Left lung (tissue), 10 donors: ENCODE measurements around the gene CCDC40. TPM values are rescaled to one million over a fixed set of nuclear protein-coding genes. Genes with fewer than 3 reads are reported as not detected.
"Not testable (repeated sequence)": the region's sequence is repeated elsewhere in the genome, so short reads cannot be mapped to it uniquely, and the experiment has no call there.

Experiments
- ATAC-seq: fragments of 200-7000 bp; cut with Tn5 transposase; one replicate; pipeline ENCODE4 v1.9.1; 2020; ENCODE audit warnings: moderate library complexity
- DNase-seq, 4 donors: peaks; one replicate each; pipeline ENCODE4 v3.0.0-alpha.2; 2013 to 2020
- H3K27ac ChIP-seq, 2 donors: fragments of 200-600 bp; sonication (generic) in 1 of 2; one replicate each; pipeline versions ENCODE4 v1.5.0 to v1.8.0; 2020 to 2021
- H3K27me3 ChIP-seq, 2 donors: fragments of 200-600 bp; sonication (generic) in 1 of 2; one replicate each; pipeline versions ENCODE4 v1.5.0 to v1.8.0; 2020 to 2021
- H3K36me3 ChIP-seq, 2 donors: fragments of 200-600 bp; sonication (generic) in 1 of 2; one replicate each; pipeline versions ENCODE4 v1.5.0 to v1.8.0; 2020 to 2021
- H3K4me1 ChIP-seq, 2 donors: fragments of 200-600 bp; one replicate each; pipeline ENCODE4 v1.8.0; 2021
- H3K4me3 ChIP-seq, 2 donors: fragments of 200-600 bp; sonication (generic) in 1 of 2; one replicate each; pipeline versions ENCODE4 v1.5.0 to v1.8.0; 2020 to 2021; ENCODE audit warnings: mild to moderate bottlenecking in 1 of 2
- H3K9me3 ChIP-seq, 2 donors: fragments of 200-600 bp; sonication (generic) in 1 of 2; one replicate each; pipeline versions ENCODE4 v1.5.0 to v1.8.0; 2020 to 2021
- intact Hi-C, 2 donors: fragments of 100-400 bp; cut with DNase I; formaldehyde crosslinking; loops; one replicate each; pipeline versions ENCODE4 v1.11.2 to v1.14.2; 2022
- polyA plus RNA-seq, 6 donors: library from polyadenylated mRNA; unstranded; fragments of 120-200 nt; gene quantifications; one replicate each; pipeline ENCODE4 v1.2.1, GENCODE V29; 2013; ENCODE audit not compliant: insufficient read length in 6 of 6
- total RNA-seq, 2 donors: library from RNA; stranded (reverse); fragmentation: NEBNext Ultra II Directional; extraction: Animal tissue kit (Norgen Biotek cat#: 25700); gene quantifications; one replicate each; pipeline ENCODE4 v1.2.1, GENCODE V29; 2021
- TF ChIP-seq, protein P1 (sequence below), 2 donors: fragments of 200-600 bp; sonication (generic) in 1 of 2; IDR thresholded peaks; one replicate each; pipeline versions ENCODE4 v1.5.0 to v1.8.0; 2021; ENCODE audit warnings: antibody characterized with exemption in 2 of 2
- donor health status: DM: no; HTN: yes; CAD: no.
- donor health status: DM: no; HTN: no; CAD: no.

The CCDC40 gene
- total and polyA plus RNA-seq, 8 donors, result 8.0 to 15.2 (median 11.5) TPM

DNA sequence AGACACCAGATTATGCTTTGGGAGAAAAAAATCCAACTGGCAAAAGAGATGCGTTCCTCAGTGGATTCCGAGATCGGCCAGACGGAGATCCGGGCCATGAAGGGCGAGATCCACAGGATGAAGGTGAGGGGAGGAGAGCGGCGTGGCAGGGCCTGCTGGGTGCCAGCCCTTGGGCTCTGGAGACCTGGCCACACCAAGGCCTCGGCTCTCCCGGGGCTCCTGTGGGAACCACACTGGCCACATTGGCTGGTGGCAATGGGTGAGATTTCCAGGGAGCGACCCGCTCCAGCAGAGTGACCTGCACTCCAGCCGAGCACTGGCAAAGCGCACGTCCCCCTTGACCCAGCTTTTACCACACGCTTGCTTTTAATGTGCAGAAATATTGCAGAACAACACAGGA is 53.3 kb downstream of the CCDC40 start:
- intact Hi-C loops, result no loop called here
- Histone ChIP-seq H3K4me3 (no peak overlapping the region), H3K27ac (no peak overlapping the region), H3K36me3 (no peaks in the 10 kb centered on the region), H3K27me3 (no peaks in the 10 kb centered on the region), H3K4me1 (peaks cover 0 to 27% of the 10 kb centered on the region in 2 donors), H3K9me3 (no peaks in the 10 kb centered on the region)
- DNase-seq (peak in 1 of 4 donors; percentile 64), ATAC-seq (no peak)
- TF ChIP-seq, protein P1, sequence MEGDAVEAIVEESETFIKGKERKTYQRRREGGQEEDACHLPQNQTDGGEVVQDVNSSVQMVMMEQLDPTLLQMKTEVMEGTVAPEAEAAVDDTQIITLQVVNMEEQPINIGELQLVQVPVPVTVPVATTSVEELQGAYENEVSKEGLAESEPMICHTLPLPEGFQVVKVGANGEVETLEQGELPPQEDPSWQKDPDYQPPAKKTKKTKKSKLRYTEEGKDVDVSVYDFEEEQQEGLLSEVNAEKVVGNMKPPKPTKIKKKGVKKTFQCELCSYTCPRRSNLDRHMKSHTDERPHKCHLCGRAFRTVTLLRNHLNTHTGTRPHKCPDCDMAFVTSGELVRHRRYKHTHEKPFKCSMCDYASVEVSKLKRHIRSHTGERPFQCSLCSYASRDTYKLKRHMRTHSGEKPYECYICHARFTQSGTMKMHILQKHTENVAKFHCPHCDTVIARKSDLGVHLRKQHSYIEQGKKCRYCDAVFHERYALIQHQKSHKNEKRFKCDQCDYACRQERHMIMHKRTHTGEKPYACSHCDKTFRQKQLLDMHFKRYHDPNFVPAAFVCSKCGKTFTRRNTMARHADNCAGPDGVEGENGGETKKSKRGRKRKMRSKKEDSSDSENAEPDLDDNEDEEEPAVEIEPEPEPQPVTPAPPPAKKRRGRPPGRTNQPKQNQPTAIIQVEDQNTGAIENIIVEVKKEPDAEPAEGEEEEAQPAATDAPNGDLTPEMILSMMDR (IDR thresholded peaks at IDR 0.05), result no peak

DNA sequence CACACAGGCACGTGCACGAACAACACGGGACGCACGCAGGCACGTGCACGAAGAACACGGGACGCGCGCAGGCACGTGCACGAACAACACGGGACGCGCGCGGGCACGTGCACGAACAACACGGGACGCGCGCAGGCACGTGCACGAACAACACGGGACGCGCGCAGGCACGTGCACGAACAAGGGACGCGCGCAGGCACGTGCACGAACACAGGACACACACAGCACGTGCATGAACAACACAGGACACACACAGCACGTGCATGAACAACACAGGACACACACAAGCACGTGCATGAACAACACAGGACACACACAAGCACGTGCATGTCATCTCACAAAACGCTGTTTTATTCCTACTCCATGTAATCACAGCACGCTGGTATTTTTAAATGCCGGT is 53.7 kb downstream of the CCDC40 start:
- ATAC-seq, intact Hi-C loops, H3K27ac ChIP-seq, H3K36me3 ChIP-seq, H3K27me3 ChIP-seq, H3K9me3 ChIP-seq, H3K4me3 ChIP-seq: not testable (repeated sequence)
- peaks cover 0 to 29% of the 10 kb centered on the region in 2 donors for H3K4me1 ChIP-seq
- peak in 1 of 4 donors; percentile 48 for DNase-seq

DNA sequence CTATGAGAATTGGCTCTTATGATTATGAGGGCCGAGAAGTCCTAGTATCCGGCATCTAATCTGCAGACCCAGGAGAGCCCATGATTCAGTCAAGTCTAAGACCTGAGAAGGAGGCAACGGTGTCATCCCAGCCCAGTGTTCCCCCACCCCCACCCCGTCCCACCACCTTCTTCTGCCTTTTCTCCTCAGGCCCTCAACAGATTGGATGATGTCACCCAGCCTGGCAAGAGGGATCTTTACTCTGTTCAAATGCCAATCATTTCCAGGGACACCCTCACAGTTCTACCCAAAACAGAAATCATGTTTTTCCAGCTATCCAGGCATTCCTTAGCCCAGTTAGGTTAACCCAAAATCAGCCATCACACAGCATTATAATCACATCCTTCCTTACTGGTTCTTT is 54.9 kb downstream of the CCDC40 start:
- DNase-seq, result no peak
- no peak for ATAC-seq
- H3K4me3 ChIP-seq, result no peak overlapping the region
- H3K9me3 ChIP-seq, result no peaks in the 10 kb centered on the region
- intact Hi-C loops, result no loop called here
- TF ChIP-seq, protein P1 (IDR thresholded peaks at IDR 0.05), result no peak
- H3K27me3 ChIP-seq, result no peaks in the 10 kb centered on the region
- no peaks in the 10 kb centered on the region for H3K36me3 ChIP-seq
- H3K4me1 ChIP-seq, result peaks cover 0 to 29% of the 10 kb centered on the region in 2 donors
- peak overlapping the region in 1 of 2 donors; percentile 92 for H3K27ac ChIP-seq

GRCh38 chr17:80092959-80093358 is 56.5 kb downstream of the CCDC40 start:
- H3K27ac ChIP-seq, result peak overlapping the region; percentile 53 to 92
- H3K9me3 ChIP-seq, result no peaks in the 10 kb centered on the region
- H3K4me1 ChIP-seq, result peaks cover 0 to 29% of the 10 kb centered on the region in 2 donors
- TF ChIP-seq, protein P1 (IDR thresholded peaks at IDR 0.05), result no peak
- no peaks in the 10 kb centered on the region for H3K27me3 ChIP-seq
- intact Hi-C loops, result no loop called here
- H3K36me3 ChIP-seq, result no peaks in the 10 kb centered on the region
- DNase-seq, result peak in 2 of 4 donors; percentile 50 to 57
- ATAC-seq, result peak; percentile 72
- no peak overlapping the region for H3K4me3 ChIP-seq

DNA sequence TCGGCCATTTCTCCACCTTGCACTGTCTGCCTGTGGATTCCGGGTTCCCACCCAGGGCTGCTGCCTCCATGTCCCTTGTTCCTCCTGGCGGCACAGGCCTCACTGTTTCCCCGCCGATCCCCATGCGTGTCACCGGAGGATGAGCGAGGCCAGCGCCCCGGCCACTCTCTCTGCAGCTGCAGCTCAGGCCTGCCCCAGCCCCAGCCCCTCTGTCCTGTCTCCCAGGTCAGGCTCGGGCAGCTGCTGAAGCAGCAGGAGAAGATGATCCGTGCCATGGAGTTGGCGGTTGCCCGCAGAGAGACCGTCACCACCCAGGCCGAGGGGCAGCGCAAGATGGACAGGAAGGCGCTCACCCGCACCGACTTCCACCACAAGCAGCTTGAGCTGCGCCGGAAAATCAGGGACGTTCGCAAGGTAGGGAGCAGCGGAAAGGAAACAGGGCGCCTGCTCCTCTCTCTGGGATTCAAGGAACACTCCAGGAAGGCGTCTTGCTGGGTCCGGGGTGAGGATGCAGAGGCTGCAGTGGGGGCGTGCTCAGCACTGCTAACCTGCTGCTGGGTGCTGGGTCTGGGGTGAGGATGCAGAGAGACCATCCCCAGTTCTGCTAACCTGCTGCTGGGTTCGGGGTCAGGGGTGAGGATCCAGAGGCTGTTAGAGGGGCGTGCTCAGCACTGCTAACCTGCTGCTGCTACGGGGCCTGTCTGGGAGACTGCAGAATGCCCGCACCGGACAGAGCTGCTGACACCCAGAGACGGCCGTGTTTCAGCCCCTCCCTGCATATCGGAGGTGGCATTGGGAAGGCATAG is 58.8 kb downstream of the CCDC40 start:
- no peak overlapping the region for H3K4me3 ChIP-seq
- H3K27me3 ChIP-seq, result no peaks in the 10 kb centered on the region
- DNase-seq (peak in 1 of 4 donors; percentile 73), ATAC-seq (no peak)
- H3K4me1 ChIP-seq, result peaks cover 0 to 32% of the 10 kb centered on the region in 2 donors
- TF ChIP-seq, protein P1 (IDR thresholded peaks at IDR 0.05), result no peak
- intact Hi-C loops, result no loop called here
- no peaks in the 10 kb centered on the region for H3K36me3 ChIP-seq
- H3K27ac ChIP-seq, result no peak overlapping the region
- no peaks in the 10 kb centered on the region for H3K9me3 ChIP-seq
